GM03348 (cell line): ENCODE results near the gene IFT52.
"Not testable (repeated sequence)": the region's sequence is repeated elsewhere in the genome, so short reads cannot be mapped to it uniquely, and the experiment has no call there.

Experiments used
- DNase-seq: peaks from one replicate; pipeline ENCODE4 v3.0.0; 2012; ENCODE audit warnings: low spot score

The IFT52 gene

DNA sequence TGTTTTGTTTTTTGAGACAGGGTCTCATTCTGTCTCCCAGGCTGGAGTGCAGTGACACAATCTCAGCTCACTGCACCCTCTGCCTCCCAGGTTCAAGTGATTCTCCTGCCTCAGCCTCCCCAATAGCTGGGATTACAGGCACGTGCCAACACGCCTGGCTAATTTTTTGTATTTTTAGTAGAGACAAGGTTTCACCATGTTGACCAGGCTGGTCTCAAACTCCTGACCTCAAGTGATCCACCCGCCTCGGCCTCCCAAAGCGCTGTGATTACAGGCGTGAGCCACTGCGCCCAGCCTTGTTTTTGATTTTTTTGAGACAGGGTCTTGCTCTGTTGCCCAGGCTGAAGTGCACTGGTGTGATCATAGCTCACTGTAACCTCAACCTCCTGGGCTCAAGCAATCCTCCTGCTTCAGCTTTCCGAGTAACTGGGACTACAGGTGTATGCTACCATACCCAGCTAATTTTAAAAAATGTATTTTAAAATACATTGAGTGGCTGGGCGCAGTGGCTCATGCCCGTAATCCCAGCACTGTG lies 61.0 kb downstream of the IFT52 start:
- not testable (repeated sequence) for DNase-seq

DNA sequence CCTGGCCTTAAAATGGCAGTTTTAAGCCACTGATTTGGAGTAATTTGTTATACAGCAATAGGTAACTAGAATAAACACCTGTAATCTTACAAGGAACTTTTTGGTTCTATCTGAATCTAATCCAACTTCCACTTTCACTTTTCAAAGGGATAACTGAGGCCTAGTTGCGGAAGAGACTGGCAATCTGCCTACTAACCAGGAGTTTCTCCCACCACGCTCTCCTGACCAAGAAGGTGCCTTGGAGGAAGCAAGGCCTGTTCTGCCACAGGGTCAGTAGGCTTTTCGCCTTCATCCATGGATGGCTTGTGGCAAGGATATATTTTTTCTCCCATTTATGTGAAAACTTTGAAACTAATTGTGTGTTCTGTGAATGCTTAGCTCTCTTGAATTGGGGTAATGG lies 63.2 kb downstream of the IFT52 start:
- no peak for DNase-seq

GRCh38 chr20:43655176-43655575 lies 64.4 kb downstream of the IFT52 start:
- not testable (repeated sequence) for DNase-seq

- DNase-seq, result no peak
These were observed 65.2 kb downstream of the IFT52 start for GRCh38 chr20:43655937-43656336.

DNA sequence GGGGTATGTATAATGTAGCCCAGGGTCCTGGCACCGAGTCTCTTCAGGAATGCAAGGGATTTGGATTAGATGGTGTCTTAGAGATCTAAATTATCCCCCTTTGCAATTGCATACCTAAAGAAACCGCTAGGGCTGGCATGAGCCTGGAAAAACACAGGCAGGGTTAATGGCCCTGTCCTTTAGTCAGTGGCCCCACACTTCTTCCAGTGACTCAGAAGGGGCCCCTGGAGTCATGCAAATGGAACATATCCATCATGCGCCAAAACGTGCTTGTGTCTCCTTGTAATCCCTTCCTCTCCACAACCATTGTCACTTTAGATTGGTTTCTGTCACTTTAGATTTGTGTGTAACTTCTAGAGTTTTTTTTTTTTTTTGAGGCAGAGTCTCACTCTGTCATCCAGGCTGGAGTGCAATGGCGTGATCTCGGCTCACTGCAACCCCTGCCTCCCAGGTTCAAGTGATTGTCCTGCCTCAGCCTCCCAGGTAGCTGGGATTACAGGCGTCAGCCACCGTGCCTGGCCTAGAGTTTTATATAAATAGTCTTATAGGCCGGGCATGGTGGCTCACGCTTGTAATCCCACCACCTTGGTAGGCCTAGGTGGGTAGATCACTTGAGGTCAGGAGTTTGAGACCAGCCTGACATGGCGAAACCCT lies 67.5 kb downstream of the IFT52 start:
- DNase-seq, result no peak

DNA sequence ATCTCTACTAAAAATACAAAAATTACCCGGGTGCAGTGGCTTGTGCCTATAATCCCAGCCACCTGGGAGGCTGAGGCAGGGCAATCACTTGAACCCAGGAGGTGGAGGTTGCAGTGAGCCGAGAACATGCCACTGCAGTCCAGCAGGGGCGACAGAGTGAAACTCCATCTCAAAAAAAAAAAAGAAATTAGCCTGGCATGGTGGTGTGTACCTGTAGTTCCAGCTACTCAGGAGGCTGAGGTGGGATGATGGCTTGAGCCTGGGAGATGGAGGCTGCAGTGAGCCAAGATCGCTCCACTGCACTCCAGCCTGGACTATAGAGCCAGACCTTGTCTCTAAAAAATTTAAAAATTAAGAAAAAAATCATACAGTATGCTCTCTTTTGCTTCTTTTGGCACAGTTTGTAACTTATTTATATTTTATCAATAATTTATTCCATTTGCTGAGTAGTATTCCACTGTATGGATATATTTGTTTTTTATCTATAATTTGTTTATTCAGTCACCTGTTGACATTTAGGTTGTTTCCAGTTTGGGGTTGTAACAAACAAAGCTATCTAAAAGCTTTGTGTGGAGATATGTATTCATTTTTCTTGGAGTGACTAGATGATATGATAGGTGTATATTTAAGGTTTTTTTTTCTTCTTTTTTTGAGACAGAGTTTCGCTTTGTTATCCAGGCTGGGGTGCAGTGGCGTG lies 68.1 kb downstream of the IFT52 start:
- no peak for DNase-seq

DNA sequence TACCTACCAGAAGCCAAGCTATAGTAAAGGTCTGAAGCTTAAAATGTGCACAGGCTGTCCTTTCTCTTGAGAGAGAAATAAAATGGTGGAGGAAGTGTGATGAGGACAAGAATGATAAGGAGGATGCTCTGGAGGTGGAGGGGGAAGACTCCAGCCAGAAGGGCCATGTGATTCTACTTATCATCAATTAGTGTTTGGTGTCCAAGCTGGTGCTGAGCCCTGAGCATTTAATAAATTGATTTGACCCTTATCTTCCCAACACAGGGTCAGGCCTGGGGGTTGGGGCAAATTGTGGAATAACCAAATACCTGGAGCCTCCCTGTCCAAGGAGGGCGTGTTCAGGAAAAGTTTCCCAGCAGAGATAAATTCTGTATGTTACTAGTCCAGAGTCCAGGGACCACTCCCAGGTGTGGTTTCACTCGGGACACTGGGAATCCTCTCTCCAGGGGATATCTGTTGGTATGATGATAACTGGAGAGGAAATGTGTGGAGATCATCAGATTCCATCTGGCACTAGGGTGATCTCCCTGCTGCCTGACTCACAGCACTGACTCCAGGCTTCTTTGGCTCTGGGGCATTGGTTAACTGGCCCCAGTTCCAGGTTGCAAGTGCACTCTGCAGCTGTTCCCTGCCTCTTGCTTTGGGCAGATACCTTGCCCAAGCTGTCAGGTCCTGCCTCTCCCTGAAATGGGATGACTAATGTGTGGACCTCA lies 72.4 kb downstream of the IFT52 start:
- peak; percentile 31 for DNase-seq

DNA sequence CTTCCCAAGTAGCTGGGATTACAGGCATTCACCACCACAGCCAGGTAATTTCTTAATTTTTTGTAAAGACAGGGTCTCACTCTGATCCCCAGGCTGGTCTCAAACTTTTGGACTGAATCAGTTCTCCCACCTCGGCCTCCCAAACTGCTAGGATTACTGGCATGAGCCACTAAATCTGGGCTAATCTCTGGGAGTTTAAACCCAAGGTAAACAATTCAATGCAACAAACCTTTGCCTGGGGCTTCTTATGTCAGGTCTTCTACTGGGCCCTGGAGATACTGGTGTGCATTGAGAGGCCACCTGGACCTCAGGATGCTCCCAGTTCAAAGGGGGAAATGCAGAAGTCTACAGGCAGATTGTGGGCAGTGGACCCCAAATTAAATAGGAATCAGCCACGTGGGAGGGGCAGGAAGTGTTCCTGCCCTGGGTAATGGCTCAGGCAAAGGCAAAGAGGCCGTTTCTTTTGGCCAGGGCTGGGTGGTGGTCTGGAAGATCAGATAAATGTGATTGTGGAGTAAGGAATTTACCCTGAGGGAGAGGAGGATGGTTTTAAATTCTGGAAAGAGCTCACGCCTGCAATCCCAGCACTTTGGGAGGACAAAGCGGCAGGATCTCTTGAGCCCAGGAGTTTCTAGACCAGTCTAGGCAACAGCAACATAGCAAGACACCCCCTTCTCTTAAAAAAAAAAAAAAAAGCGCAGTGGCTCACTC lies 74.9 kb downstream of the IFT52 start:
- no peak for DNase-seq

DNA sequence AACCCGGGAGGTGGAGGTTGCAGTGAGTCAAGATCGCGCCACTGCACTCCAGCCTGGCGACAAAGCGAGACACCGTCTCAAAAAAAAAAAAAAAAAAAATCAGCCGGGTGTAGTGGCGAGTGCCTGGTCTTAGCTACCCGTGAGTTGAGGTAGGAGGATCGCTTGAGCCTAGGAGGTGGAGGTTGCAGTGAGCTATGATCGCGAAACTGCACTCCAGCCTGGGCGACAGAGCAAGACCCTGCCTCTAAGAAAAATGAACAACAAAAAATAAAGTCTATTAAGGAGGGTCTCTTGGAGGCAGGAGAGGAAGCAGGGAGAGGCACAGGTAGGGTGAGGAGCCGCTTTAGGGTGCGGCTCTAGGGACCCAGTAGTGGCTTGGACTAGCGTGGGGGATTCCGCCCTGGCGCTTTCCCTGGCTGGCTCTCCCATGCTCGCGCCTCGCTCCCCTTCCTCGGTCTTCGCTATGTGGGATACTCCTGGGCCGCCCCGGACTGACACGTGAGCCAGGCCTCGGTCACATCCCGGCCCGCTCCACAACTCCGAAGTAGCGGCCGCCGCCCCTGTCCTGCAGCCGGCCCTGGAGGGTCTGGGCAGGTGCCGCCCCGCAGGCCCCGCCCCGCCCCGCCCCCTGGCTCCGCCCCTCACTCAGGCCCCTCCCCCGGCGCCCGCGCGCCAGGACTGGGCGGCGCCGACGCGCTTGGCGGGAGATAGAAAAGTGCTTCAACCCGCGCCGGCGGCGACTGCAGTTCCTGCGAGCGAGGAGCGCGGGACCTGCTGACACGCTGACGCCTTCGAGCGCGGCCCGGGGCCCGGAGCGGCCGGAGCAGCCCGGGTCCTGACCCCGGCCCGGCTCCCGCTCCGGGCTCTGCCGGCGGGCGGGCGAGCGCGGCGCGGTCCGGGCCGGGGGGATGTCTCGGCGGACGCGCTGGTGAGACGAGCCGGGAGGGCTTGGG lies 75.9 kb downstream of the IFT52 start, which contains the start of gene MYBL2:
Gene MYBL2, plus strand, starts transcription at position 739 of the 953 bp plus-strand sequence. Its CDS starts 170 bp downstream, at position 909.
- peak; percentile 92 for DNase-seq

- no peak for DNase-seq
These were observed 76.8 kb downstream of the IFT52 start for GRCh38 chr20:43667341-43668132.

DNA sequence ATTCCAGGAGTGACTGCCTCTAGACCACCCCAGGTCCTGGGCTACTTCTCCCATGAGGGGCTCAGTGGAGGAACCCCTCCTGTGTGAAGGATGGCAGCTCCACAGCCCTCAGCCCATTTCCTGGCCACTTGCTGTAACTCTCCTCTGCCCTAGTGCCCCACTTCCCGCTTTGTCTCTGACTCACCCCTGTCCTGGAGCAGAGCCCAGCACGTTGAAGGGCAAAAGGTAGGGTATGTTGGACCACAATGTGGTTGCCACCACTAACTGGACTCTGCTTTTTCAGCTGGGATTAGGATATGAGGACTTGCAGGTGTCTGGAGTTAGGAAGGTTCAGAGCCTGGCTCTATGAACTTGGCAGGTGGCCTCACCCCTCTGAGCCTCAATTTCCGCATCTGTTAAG lies 78.6 kb downstream of the IFT52 start:
- no peak for DNase-seq

DNA sequence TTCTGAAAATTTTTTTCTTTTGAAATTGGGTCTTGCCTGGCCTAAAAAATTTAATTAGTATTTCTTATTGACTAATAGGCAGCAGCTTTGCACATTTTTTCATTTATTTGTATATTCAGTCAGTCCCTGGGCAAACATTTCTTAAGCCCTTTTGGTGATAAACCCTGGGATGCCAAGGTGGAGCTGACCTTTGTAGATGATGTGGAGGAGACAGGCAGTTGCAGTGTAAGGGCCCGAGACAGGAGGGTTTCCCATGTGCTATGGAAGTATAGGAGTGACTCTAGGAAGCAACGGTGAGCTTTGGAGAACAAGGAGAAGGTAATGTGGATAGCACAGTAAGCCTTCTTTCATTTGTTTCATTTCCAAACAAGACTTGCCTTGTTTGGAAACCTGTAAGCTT lies 79.7 kb downstream of the IFT52 start:
- no peak for DNase-seq

DNA sequence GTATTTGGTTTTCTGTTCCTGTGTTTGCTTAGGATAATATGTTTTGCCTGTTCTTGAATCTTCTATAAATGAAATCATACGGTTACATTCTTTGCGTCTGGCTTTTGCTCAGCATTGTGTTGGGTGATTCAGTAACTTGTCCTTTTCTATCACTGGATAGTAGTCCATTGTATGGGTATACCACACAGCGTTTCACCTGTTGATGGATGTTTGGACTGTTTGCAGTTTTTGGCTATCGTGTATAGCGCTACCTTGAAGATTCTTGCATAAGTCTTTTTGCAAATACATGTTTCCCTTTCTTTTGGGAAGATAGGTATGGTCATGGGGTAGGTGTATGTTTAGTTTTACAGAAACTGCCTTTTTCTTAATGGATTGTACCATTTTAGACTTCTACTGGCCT lies 85.6 kb downstream of the IFT52 start:
- DNase-seq, result no peak

DNA sequence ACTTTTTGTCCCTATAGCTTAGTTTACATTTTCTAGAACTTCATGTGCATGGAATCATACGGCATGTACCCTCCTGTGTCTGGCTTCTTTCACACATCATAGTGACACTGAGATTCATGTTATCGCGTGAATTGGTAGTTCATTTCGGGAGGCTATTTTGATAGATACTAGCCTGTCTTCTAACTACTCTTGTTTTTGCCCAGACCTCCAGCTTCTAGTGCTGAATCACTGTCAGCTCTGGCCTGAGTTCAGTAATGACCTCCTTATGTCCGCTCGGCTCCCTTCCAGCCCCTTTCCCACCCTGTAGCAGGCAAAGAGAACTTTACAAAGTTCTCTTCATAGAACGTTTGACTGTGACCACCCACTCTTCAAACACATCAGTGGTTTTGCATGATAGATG lies 90.2 kb downstream of the IFT52 start:
- peak; percentile 42 for DNase-seq

- no peak for DNase-seq
These were observed 90.8 kb downstream of the IFT52 start for GRCh38 chr20:43681468-43681942.

GRCh38 chr20:43681991-43682410 lies 91.3 kb downstream of the IFT52 start:
- DNase-seq, result no peak

DNA sequence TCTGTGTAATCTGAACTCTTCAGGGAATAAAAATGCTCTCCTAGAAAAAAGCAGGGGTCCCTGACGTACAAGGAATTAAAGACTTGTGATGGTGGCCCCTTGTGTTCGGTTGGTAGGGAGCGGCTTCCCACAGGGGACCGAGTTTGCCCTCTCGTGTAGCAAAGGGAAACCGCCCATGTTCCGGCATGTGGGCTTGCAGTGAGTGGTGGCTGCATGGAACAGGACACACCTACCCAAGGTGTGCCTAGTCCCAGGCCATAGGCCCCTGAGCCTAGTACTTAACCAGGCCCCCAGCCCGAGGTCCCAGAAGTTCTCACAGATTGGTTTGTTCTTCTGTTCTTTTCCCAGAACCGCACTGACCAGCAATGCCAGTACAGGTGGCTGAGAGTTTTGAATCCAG lies 91.7 kb downstream of the IFT52 start:
- no peak for DNase-seq

DNA sequence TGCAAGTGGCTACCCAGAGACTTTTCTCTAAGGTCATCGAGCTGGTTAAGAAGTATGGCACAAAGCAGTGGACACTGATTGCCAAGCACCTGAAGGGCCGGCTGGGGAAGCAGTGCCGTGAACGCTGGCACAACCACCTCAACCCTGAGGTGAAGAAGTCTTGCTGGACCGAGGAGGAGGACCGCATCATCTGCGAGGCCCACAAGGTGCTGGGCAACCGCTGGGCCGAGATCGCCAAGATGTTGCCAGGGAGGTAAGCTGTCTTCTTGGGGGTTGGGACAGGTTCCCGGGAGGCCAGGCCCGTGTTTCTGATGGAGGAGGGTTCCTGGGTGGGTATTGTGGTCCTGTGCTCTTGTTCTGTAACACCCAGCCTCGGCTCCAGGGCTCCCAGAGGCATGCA lies 96.1 kb downstream of the IFT52 start:
- DNase-seq, result no peak

DNA sequence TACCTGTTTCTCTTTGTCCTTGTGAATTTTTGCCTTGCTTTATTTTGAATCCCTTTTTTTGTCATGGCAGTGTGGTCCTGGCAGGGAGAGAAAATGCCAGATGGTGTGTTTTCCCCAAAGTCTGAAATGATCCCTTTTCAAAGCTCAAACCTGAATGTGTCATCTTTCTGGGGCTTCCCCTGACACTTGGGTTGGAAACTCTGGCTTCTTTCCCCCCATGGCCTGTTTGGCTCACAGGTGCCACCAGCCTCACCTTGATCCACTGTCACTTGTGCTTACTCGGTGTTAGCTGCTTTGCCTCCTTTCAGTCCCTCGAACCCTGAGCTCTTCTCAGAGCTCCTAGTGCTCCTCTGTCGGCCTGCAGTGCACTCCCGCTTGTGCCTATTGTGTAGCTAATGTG lies 98.4 kb downstream of the IFT52 start:
- no peak for DNase-seq
